Ishikawa (cell line): Measurements from ENCODE around the gene RPS6KA2.

Source experiments
- CEBPB ChIP-seq: IDR thresholded peaks from 2 replicates; pipeline ENCODE4 v1.6.1; 2012
- FOXM1 ChIP-seq: IDR thresholded peaks from 2 replicates; pipeline ENCODE4 v1.6.1; 2012; ENCODE audit warnings: low read depth, borderline replicate concordance

- TF ChIP-seq FOXM1: no peak
- no peak for TF ChIP-seq CEBPB
Measured at GRCh38 chr6:166621114-166621540, 5.9 kb downstream of the RPS6KA2 start.
